ENCODE measurements around the gene KIF20A. TPM values are rescaled to one million over a fixed set of nuclear protein-coding genes. Genes with fewer than 3 reads are reported as not detected.
"Not testable (repeated sequence)": the region's sequence is repeated elsewhere in the genome, so short reads cannot be mapped to it uniquely, and the experiment has no call there.

Gene KIF20A
- total RNA-seq, 2 donors from 2014 or later = 0.77 to 8.0 TPM

GRCh38 chr5:138182808-138183207 lies 3.9 kb downstream of the KIF20A start:
- Histone ChIP-seq H3K27ac (no peak overlapping the region), H3K9me3 (no peaks in the 10 kb centered on the region), H3K4me3 (no peak overlapping the region), H3K4me1 (replicated peaks) (peaks cover 5% of the 10 kb centered on the region), H3K27me3 (replicated peaks; ENCODE audit: insufficient read depth) (no peaks in the 10 kb centered on the region), H3K36me3 (no peaks in the 10 kb centered on the region)
- intact Hi-C loops (cut with DNase I) = no loop called here
- TF ChIP-seq CTCF (IDR thresholded peaks at IDR 0.05) (no peak), POLR2AphosphoS5 (IDR thresholded peaks at IDR 0.05) (no peak), POLR2A (IDR thresholded peaks at IDR 0.05) (no peak)
- no peak for DNase-seq (ENCODE audit: low spot score)
- 93% methylated on average over 6 of the region's 6 CpGs for WGBS

GRCh38 chr5:138186002-138186447 lies 7.1 kb downstream of the KIF20A start:
- H3K36me3 ChIP-seq = no peaks in the 10 kb centered on the region
- 91% methylated on average over 2 of the region's 2 CpGs for WGBS
- intact Hi-C loops (cut with DNase I) = no loop called here

GRCh38 chr5:138188626-138189025 lies 9.7 kb downstream of the KIF20A start:
- H3K4me3 ChIP-seq = no peak overlapping the region
- no peaks in the 10 kb centered on the region for H3K36me3 ChIP-seq
- no peaks in the 10 kb centered on the region for H3K4me1 ChIP-seq (replicated peaks)
- H3K27me3 ChIP-seq (replicated peaks; ENCODE audit: insufficient read depth) = no peaks in the 10 kb centered on the region
- H3K27ac ChIP-seq = no peak overlapping the region
- 73% methylated on average over 3 of the region's 3 CpGs for WGBS
- H3K9me3 ChIP-seq = no peaks in the 10 kb centered on the region
- DNase-seq (ENCODE audit: low spot score) = no peak
- intact Hi-C loops (cut with DNase I) = no loop called here
- TF ChIP-seq CTCF (IDR thresholded peaks at IDR 0.05) (no peak), POLR2AphosphoS5 (IDR thresholded peaks at IDR 0.05) (no peak), POLR2A (IDR thresholded peaks at IDR 0.05) (no peak)

More at GRCh38 chr5:138186002-138186447, 7.1 kb downstream of the KIF20A start:
- H3K27me3 ChIP-seq (replicated peaks; ENCODE audit: insufficient read depth) = no peaks in the 10 kb centered on the region
- no peak overlapping the region for H3K4me3 ChIP-seq
- H3K4me1 ChIP-seq (replicated peaks) = no peaks in the 10 kb centered on the region
- no peak for DNase-seq (ENCODE audit: low spot score)
- no peak overlapping the region for H3K27ac ChIP-seq
- no peak for TF ChIP-seq CTCF (IDR thresholded peaks at IDR 0.05)
- TF ChIP-seq POLR2A (IDR thresholded peaks at IDR 0.05) = no peak
- no peak for TF ChIP-seq POLR2AphosphoS5 (IDR thresholded peaks at IDR 0.05)
- H3K9me3 ChIP-seq = no peaks in the 10 kb centered on the region

GRCh38 chr5:138192826-138193225 lies 13.9 kb downstream of the KIF20A start:
- H3K4me1 ChIP-seq (replicated peaks) = no peaks in the 10 kb centered on the region
- no peak overlapping the region for H3K27ac ChIP-seq
- intact Hi-C loops (cut with DNase I) = no loop called here
- TF ChIP-seq POLR2A (IDR thresholded peaks at IDR 0.05) (no peak), CTCF (IDR thresholded peaks at IDR 0.05) (no peak), POLR2AphosphoS5 (IDR thresholded peaks at IDR 0.05) (no peak)
- no peak overlapping the region for H3K4me3 ChIP-seq
- H3K9me3 ChIP-seq = no peaks in the 10 kb centered on the region
- DNase-seq (ENCODE audit: low spot score) = no peak
- WGBS = 94% methylated on average over 3 of the region's 3 CpGs
- no peaks in the 10 kb centered on the region for H3K27me3 ChIP-seq (replicated peaks; ENCODE audit: insufficient read depth)
- no peaks in the 10 kb centered on the region for H3K36me3 ChIP-seq

GRCh38 chr5:138193859-138194258 lies 14.9 kb downstream of the KIF20A start:
- H3K27me3 ChIP-seq (replicated peaks; ENCODE audit: insufficient read depth); H3K4me1 ChIP-seq (replicated peaks); H3K36me3 ChIP-seq; DNase-seq (ENCODE audit: low spot score); H3K9me3 ChIP-seq; intact Hi-C loops (cut with DNase I); H3K27ac ChIP-seq; H3K4me3 ChIP-seq: not testable (repeated sequence)
- WGBS = 97% methylated on average over 8 of the region's 8 CpGs
